DMS153 treated with DMSO at 0.1 percent for 48 hours (cell line): Measurements from ENCODE around the gene DPH1.

Source experiments
- DNase-seq: peaks from one replicate; lab custom pipeline; 2025; ENCODE audit not compliant: unreplicated experiment; lab: John Stamatoyannopoulos, UW

Gene DPH1

GRCh38 chr17:2060681-2061440, 30.9 kb downstream of the DPH1 start:
- no peak for DNase-seq

DNA sequence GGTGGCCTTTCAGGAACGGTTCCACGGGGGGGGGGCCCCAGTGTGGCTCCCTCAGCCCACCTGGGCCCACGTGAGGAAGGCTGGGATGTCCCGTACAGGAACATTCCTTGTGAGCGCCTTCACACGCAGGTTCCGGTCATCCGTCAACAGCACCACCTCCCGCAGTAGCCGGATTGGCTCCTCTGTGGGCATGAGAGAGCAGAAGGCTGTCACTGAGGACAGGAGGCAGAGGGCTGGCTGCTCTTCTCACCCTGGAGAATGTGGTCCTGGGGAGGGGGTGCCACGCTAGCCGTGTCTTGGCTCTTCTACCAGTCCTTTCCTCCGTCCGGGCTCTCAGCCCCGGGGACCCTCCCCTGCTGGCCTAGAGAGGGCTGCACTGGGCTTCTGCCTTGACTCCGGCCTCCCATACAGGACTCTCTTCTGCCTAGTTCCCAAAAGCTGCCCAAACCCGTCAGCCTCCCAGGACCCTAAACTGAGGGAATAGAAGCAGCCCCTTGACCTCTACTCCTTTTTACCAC, 31.5 kb downstream of the DPH1 start:
- no peak for DNase-seq

GRCh38 chr17:2062571-2063183, 32.7 kb downstream of the DPH1 start:
- DNase-seq: no peak

DNA sequence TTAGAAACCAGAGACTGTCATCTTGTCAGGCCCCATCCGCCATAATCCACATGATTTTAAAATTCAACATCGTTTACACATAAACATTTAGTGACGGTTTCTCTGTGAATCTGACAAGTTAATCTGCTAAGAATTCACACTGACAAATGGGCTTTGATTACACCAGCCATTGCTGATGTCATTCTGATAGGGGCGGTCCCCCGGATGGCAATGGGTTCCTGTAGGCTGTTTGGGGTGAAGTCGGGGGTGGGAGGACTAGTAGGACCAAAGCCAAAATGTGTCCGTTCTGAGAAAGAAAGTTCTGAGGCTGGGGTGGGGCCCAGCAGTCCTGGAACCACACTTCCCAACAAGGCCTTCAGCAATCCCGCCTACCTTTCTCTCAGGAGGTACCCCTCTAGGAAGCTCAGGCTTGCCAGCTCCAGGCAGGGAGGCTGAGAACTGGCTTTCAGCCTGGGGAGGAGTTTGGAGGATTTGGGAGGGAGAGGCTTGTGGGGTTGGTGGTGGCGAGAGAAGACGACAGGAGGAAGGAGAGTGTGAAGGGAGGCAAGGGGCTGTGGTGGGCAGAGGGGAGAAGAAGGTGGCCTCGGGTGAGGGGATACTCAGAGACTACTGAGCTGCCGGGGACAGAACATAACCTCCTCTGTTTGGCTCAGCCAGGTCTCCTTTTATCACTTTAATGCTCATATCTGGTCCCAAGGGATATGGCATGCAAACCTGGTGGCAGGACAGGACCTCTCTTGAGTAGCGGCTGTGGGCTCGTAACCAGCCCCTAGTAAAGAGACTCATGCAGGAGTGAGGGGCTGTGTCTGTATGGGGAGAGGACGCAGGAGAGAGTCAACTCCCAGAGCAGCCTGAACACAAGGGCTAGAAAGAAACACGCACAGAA, 33.6 kb downstream of the DPH1 start:
- DNase-seq: no peak

DNA sequence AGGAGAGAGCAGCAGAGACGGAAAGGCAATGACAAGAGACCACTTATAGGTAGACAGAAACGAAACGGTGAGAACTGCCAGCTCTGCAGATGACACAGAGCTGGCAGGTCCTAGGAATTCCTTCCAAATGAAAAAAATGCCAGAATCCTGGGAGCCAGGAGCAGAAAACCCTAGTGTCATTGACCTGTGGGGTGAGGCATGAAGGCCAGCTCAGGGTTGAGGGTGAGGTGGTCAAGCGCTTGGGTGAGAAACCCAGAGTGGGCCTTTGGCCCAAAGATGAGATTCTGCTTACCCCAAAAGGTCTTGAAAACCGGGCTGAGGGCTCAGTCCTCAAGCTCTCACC, 34.2 kb downstream of the DPH1 start:
- no peak for DNase-seq

GRCh38 chr17:2064520-2064971, 34.6 kb downstream of the DPH1 start:
- no peak for DNase-seq

GRCh38 chr17:2064980-2065785, 35.2 kb downstream of the DPH1 start:
- DNase-seq: no peak

GRCh38 chr17:2065949-2066400, 36.0 kb downstream of the DPH1 start:
- DNase-seq: no peak

- no peak for DNase-seq
Measured at GRCh38 chr17:2067048-2067561, 37.2 kb downstream of the DPH1 start.

DNA sequence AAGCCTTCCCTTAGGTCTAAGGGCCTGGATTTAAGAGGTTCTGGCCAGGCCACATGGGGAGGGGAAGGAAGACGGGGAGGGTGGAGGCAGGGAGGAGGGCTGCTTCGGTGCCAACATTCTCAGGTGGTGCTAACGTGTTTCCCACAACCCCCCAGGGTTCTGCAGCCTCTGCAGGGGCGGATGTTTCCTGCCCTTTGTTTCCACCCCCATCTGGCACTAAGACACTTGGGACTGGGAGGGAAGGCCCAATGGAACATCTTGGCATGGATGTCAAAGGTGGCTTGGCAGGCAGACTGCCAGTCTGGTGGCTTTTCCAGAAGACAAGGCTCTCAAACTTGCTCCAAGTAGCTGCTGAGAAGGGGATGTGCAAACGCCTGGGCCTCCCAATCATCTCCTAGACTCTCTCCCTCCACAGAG, 37.7 kb downstream of the DPH1 start:
- DNase-seq: no peak

GRCh38 chr17:2068031-2068518, 38.1 kb downstream of the DPH1 start:
- DNase-seq: no peak

DNA sequence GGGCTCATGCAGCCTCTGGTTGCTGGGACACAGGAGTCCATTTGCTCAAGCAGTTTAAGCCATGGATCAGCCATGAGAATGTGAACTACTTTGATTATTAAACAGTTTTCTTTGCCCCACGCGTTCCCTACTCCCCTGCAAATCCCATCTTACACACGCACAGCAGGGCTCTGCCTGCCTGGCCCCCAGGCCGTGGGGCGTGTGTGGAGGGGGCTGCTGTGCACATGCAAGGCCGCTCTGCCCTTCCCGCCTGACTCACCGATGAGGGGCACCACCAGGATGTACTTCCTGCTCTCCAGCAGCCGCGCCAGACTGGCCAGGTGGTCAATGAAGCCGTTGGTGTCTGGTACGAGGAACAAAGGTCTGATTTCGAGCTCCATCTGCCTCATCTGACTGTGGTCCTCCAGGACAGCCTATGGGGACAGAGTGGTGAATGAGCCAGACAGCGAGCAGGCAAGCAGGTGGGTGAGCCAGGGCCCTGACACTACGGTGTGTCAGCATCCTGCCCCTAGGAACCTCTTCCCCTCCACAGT, 38.6 kb downstream of the DPH1 start:
- no peak for DNase-seq

- DNase-seq: no peak
Measured at GRCh38 chr17:2070241-2071023, 40.5 kb downstream of the DPH1 start.

DNA sequence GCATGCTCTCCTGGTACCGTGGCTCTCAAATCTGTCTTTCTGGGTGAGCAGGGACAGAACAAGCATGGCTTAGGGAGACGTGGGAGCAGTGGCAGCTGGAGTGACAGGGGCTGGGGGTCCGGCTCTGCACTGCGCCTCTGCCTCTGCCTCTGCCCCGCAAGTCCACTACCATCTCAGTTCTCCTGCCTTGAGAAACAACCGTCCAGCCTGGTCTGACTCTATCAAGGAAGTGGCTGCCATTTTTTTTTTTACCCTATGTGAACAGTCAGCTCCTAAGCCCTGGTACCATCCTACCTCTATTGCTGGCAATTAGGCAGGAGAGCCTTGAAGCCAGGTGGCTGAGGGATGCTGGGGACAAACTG, 41.1 kb downstream of the DPH1 start:
- DNase-seq: no peak

DNA sequence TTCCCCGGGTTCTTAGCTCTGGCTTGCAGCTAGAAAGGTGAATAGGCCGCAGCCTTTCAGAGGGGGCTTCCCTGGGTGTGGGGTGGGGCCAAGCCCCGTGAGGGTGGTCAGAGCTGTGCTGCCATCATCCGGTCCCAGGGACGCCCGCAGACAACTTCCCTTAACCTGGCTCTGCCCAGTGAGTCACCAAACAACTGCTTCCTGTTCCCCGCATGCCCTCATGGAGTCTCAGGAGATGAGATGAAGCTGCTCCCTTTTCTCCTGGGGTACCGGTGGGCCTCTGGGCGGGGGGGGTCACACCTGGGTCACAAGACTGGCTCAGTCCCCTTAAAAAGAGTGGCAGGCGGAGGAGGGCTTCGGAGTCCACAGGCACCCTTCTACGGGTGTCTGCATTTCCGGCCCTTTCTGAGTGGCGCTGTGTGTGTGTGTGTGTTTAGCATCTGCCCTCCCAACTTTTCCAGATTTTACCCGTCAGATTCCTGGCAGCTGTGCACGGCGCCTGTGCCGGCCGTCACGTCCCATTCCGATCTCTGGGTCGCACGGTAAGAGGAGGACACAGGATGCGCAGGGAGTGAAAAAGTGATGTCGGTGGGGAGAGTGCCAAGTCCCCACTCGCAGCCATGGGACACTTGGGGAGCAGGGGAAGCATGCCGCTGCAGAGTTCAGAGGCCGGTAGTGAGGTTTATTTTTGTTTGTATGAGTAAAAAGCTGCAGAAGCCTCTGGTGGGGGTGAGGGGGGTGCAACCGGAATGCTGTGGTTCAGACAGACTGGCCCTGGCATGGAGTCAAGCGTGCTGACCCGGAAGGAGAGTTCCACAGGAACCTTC, 41.7 kb downstream of the DPH1 start:
- DNase-seq: no peak

GRCh38 chr17:2074919-2075318, 45.0 kb downstream of the DPH1 start:
- DNase-seq: no peak

GRCh38 chr17:2075336-2076086, 45.6 kb downstream of the DPH1 start:
- DNase-seq: no peak
